GM08714 (cell line): ENCODE data around the gene CLSTN1.

Source experiments
- H3K4me3 ChIP-seq: fragments of 200-500 bp; sonication (Bioruptor generic); 2 replicates; pipeline ENCODE4 v1.5.1; 2014; ENCODE audit warnings: mild to moderate bottlenecking, low read length, inconsistent platforms
- ZNF274 ChIP-seq: IDR thresholded peaks from 2 replicates; pipeline ENCODE4 v1.6.1; 2012; ENCODE audit warnings: mild to moderate bottlenecking, low read depth, low read length

The CLSTN1 gene

GRCh38 chr1:9859281-9860014 is 35.7 kb upstream of the CLSTN1 start:
- no peak overlapping the region for H3K4me3 ChIP-seq
- TF ChIP-seq ZNF274: no peak

- no peak overlapping the region for H3K4me3 ChIP-seq
- no peak for TF ChIP-seq ZNF274
Measured at GRCh38 chr1:9858293-9859035, 34.7 kb upstream of the CLSTN1 start.

- no peak overlapping the region for H3K4me3 ChIP-seq
- TF ChIP-seq ZNF274: no peak
Measured at GRCh38 chr1:9855186-9855585, 31.4 kb upstream of the CLSTN1 start.

GRCh38 chr1:9853249-9853595 is 29.5 kb upstream of the CLSTN1 start:
- no peak overlapping the region for H3K4me3 ChIP-seq
- TF ChIP-seq ZNF274: no peak

GRCh38 chr1:9852410-9853248 is 28.9 kb upstream of the CLSTN1 start:
- no peak overlapping the region for H3K4me3 ChIP-seq
- no peak for TF ChIP-seq ZNF274

GRCh38 chr1:9852004-9852403 is 28.2 kb upstream of the CLSTN1 start:
- H3K4me3 ChIP-seq: no peak overlapping the region
- no peak for TF ChIP-seq ZNF274

- no peak overlapping the region for H3K4me3 ChIP-seq
- TF ChIP-seq ZNF274: no peak
Measured at GRCh38 chr1:9850442-9851162, 26.8 kb upstream of the CLSTN1 start.

GRCh38 chr1:9849691-9850441 is 26.1 kb upstream of the CLSTN1 start:
- no peak for TF ChIP-seq ZNF274
- H3K4me3 ChIP-seq: no peak overlapping the region

- TF ChIP-seq ZNF274: no peak
Measured at GRCh38 chr1:9848022-9848421, 24.3 kb upstream of the CLSTN1 start.

GRCh38 chr1:9847269-9847668 is 23.5 kb upstream of the CLSTN1 start:
- no peak for TF ChIP-seq ZNF274
- H3K4me3 ChIP-seq: no peak overlapping the region

More at GRCh38 chr1:9848022-9848421, 24.3 kb upstream of the CLSTN1 start:
- no peak overlapping the region for H3K4me3 ChIP-seq

- H3K4me3 ChIP-seq: no peak overlapping the region
- TF ChIP-seq ZNF274: no peak
Measured at GRCh38 chr1:9846611-9847171, 22.9 kb upstream of the CLSTN1 start.

GRCh38 chr1:9845914-9846313 is 22.1 kb upstream of the CLSTN1 start:
- no peak overlapping the region for H3K4me3 ChIP-seq
- TF ChIP-seq ZNF274: no peak

GRCh38 chr1:9844756-9845155 is 21.0 kb upstream of the CLSTN1 start:
- TF ChIP-seq ZNF274: no peak
- H3K4me3 ChIP-seq: no peak overlapping the region
